Activated T-helper 9 cell treated with anti-CD3 and anti-CD28 coated beads, Interleukin-2, amount 50 U/mL, for 16 hours (primary cell): ENCODE results near the gene SDK1.

Experiments
- DNase-seq: peaks from one replicate; pipeline ENCODE4 v3.0.0-alpha.2; 2020; ENCODE audit warnings: low read depth

Gene SDK1

GRCh38 chr7:3787717-3788264, 486.7 kb downstream of the SDK1 start:
- DNase-seq = no peak

DNA sequence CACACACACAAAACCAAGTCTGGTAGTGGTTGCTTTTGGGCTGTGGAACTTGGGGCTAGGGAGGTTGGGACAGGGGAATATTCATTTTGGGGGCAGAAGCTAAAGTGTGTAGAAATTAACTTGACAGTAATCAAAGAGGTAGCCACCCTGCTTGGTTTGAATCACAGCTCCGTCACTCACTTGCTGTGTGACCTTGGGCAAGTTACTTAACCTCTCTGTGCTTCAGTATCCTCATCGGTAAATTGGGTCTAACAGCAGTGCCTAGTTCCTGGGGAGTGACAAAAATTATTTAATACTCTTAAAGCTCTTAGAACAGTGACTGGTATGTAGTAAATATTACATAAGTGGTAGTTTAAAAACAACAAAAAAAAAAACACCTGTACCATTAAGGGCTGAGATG, 489.8 kb downstream of the SDK1 start:
- no peak for DNase-seq

DNA sequence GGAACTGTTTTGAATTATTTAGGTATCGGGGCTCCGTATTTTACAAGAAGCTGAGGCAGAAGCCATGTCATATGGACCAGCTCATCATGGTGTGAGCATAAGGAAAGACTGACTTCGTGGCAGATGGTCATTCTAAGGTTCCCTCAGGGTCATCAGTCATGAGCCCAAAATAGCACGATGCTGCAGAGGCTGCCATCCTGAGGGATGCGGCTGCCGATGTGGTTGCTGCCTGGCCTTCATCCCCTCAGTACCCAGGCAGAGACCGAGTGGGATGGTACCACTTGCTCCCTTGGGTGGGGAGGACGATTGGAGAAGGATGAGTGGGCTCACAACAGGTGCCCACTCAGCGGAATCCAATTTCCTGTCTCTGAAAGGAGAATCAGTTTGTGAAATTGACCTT, 490.3 kb downstream of the SDK1 start:
- no peak for DNase-seq

DNA sequence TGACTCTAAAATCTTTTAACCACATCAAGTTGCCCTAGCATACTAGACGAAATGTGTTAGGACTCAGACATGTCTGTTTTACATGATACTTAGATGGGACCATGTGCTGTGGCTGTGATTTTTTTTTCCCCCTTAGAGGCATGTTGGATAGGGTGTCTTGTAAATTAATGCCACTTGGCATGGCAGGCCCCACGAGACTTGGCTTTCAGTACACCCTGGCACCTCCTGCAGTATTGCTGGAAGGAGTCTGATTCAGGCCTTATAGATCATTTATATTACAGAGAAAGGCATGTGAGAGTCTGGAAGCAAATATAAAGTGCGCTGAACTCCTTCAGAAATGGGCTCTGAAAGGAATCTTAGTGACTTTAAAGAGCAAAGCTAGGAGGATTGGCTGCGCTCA, 494.1 kb downstream of the SDK1 start:
- DNase-seq = no peak

DNA sequence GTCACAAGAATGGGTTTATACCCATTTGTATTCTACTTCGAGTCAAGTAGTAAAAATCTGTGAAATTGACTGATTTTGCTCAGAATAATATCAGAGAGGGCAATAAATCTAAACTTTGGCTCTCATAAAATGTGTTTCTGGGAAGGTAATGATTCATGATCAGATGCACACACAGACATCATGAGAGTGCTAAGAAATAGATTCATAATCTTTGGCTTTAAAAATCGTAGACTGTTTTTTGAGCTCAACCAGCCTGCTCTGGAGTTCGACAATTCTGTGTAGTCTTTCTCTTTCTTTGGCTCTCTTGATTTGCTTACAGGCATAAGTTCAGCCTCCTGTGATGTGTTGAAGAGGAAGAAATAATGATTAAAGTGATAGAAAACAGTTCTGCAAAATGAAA, 494.7 kb downstream of the SDK1 start:
- no peak for DNase-seq

DNA sequence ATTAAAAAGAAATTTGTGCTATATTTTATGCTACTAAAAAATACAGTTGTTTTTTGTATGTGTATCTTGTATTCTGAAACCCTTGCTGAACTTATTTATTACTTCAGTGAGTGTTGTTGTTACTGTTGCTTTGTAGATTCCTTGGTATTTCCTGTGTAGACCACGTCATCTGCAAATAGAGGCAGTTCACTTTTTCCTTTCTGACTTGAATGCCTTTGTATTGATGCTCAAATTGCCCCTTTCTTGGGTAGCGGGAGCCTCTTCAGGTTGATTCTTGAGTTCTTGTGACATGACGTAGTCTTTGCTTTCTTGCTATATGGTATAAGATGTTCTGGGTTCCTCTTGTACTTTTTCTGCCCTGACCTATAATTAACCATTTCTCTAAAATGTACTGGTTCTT, 504.1 kb downstream of the SDK1 start:
- DNase-seq = no peak

GRCh38 chr7:3806516-3806915, 505.5 kb downstream of the SDK1 start:
- no peak for DNase-seq

- no peak for DNase-seq
These were observed 506.8 kb downstream of the SDK1 start for GRCh38 chr7:3807824-3808223.

GRCh38 chr7:3821488-3821887, 520.4 kb downstream of the SDK1 start:
- no peak for DNase-seq

GRCh38 chr7:3825491-3825890, 524.4 kb downstream of the SDK1 start:
- no peak for DNase-seq

DNA sequence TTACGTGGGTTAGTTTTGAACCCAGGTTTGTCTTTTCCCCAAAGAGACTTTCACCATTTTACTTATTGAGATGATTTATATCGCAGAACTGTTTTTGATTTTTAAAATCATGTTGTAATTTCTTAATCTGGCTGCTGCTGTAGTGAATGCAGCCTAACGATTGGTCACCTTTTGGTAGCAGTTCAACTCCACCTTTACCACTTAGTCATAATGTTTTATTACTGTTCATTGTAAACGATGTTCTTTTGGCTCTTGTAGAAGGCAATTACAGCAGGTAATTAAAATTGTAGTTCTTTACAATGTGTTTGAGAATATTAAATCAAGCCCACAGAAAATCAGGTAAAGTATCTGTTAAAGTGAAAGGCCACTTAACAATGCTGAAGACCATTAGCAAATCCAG, 531.1 kb downstream of the SDK1 start:
- DNase-seq = no peak

DNA sequence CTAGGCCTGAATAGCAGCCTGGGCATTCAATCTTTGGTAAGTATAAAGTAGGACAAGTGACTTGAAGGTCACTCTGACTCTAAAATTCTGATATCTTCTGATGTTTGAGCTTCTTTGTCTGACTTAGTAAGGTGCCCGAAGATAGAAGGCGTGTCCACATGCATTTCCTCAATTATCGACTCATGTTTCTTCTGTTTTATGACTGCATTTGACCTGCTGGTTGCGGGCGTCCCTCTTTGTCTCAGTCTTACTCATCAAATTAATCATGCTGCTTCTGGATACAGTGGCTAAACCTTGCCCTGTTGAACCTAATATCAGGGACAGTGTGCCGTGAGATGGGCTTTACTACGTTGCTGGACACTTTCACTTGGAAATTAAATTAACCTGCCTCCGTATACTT, 534.1 kb downstream of the SDK1 start:
- DNase-seq = no peak

- no peak for DNase-seq
These were observed 535.8 kb downstream of the SDK1 start for GRCh38 chr7:3836855-3837254.

DNA sequence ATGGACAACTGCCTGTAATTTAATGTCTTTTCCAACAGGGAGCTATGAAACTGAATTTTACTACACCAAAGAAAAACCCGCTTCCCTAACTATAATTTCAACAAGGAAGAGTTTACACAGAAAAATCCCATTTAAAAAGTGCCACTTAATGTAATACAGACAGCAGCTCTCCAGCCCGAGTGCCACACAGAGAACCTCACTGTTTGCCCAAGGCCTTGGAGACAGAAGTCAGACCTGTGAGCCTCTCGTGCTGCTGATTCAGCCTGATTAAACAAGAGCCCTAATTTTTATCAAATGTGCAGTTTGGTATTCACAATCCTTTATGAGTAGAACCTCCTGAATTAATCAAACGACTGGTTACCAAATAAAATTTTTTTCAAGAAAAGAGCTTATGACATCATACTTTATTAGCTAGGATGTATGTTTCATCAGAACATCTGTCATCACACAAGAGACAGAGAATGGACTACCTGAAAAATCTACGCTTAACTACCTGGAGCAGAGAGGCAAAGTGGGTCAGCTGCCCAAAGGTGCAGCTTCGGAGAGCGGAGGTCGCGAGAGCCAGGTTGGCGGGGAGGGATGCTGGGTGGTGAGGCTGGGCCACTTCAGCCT, 543.6 kb downstream of the SDK1 start:
- DNase-seq = no peak

GRCh38 chr7:3846738-3847137, 545.7 kb downstream of the SDK1 start:
- DNase-seq = no peak

- no peak for DNase-seq
These were observed 546.3 kb downstream of the SDK1 start for GRCh38 chr7:3847336-3847735.

DNA sequence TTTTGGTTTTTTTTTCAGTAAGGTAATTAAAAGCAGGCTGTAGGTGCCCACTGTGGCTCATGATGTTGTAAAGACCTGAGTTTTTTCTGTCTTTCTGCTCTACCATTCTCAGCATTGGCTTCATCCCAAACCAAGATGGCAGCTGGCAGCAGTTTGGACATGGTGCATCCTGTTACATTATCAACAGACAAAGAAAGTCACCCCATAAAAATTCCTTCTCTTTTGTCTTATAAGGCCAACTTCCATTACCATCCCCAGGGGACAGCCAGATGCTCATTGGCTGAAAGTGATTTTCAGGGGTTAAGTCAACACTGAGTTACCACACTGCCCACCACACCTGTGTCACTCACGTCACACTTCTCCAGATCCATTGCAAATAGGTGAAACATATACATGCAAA, 558.4 kb downstream of the SDK1 start:
- DNase-seq = no peak

GRCh38 chr7:3860932-3861331, 559.9 kb downstream of the SDK1 start:
- no peak for DNase-seq

DNA sequence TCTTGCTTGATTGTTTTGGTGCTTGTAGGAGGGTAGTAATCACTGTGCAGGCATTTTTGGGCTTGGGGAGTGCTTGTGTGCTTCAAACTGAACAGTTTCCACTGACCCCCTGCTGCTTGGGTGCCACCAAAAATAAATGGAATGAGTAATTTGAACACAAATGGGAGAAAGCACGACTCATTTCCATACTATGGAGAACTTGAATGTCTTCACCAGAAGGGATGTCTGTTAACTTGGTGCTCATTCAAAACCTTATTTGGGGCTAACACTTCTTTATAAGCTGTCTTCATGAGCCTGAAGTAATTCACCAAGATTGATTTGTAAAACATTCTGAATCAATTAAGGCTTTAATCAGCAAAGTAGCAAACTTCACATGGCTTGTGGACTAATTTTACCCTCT, 560.3 kb downstream of the SDK1 start:
- DNase-seq = no peak

DNA sequence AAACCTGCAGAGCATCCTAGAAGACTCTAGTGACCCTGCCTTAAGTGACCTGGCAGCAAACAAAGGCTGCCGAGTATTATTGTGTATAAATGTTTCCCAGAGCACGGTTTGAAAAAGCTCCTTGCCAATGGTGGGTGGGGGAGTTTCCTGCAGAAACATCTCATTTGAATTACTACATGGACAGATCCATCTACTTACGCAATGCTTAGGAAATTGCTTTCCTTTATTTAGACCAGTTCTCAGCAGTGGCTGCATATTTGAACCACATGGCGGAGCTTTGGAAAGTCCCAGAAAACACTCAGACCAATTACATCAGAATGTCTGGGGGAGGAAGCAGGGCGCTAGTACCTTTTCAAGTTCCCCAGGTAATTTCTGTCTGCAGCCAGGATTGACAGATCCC, 560.9 kb downstream of the SDK1 start:
- no peak for DNase-seq

DNA sequence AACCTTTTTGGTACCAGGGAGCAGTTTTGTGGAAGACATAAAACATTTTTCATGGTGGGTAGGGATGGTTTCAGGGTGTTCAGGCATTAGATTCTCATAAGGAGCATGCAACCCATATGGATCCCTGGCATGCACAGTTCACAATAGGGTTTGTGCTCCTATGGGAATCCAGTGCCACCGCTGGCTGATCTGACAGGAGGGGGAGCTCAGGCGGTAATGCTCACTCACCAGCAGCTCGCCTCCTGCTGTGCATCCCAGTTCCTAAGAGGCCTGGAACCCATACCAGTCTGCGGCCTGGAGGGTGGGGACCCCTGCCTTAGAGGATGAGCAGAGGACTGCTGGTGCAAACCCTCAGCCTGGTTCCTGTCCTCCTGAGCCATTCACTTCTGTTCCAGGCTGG, 561.7 kb downstream of the SDK1 start:
- no peak for DNase-seq

DNA sequence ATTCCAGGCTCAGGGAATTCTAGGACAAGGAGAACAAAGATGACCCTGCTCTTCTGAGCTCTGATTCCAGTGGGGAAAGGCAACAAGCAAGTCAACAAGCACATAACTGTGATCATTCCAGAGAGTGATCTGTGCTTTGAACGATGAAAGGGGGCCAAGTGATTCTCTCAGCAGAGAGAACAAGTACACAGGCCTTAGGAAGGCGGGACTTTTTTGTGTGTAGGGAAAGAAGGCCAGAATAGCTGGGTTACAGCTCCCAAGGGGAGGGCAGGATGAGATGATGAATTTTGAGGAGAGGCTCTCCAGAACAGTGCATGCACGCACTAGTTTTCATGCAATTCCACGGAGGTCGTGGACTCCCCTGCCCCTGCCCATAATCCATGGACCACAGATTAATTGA, 565.2 kb downstream of the SDK1 start:
- no peak for DNase-seq

GRCh38 chr7:3867863-3868262, 566.8 kb downstream of the SDK1 start:
- no peak for DNase-seq

DNA sequence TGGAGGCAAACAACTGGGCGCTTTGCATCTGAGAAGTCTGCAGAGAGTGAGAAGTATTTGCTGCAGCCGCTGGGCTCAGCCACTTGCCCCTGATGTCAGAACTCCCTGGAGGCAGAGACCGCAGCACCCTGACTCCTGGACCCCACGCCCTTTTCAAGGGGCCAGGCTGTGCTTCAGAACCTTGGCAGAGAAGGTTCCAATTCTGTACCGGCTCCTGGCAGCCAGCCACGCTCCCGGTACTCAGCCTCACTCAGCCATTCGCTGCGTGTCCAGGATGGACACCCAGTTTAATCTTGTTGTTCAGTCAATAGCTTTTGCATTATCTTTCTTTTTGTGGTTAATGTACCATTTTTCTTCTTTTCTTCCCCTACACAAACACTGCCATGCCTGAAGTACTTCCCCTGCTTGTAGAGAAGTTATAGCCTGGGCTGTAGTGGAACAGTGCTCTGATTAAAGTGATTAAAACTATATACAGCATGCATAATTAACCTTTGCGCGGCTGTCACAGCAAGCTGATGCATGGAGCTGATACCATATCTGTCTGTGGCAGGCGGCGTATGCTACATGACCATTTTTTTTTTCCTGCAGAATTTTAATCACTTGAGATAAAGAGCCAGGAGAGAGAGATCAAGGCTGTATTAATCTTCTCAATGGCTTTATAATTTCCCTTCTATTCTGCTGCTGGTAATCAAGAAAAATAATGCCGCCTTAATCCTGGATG, 578.5 kb downstream of the SDK1 start:
- no peak for DNase-seq
